GM13976 (cell line): ENCODE results near the gene TADA3.

Experiments
- DNase-seq: peaks from one replicate; pipeline ENCODE4 v3.0.0; 2012; ENCODE audit warnings: low spot score
- CTCF ChIP-seq: IDR thresholded peaks from 2 replicates; pipeline ENCODE4 v1.5.1; 2012; ENCODE audit warnings: borderline replicate concordance, mild to moderate bottlenecking; ENCODE audit not compliant: insufficient read depth; ENCODE audit errors: extremely low read depth, missing control alignments, control extremely low read depth
- in situ Hi-C: fragments of 300-500 bp; cut with MboI; formaldehyde crosslinking; loops from one replicate; pipeline ENCODE4 v1.12.0; 2022; ENCODE audit warnings: low sequenced_read_pairs, mixed read lengths, inconsistent platforms; ENCODE audit not compliant: unreplicated experiment

Gene TADA3

GRCh38 chr3:9768141-9768775 lies 24.0 kb downstream of the TADA3 start:
- TF ChIP-seq CTCF, result no peak
- no peak for DNase-seq
- in situ Hi-C loops, result no loop called here

- no peak for DNase-seq
- in situ Hi-C loops, result no loop called here
- TF ChIP-seq CTCF, result no peak
Observed at GRCh38 chr3:9767418-9767817, 24.9 kb downstream of the TADA3 start.

GRCh38 chr3:9765865-9766264 lies 26.4 kb downstream of the TADA3 start:
- DNase-seq, result no peak
- in situ Hi-C loops, result no loop called here
- TF ChIP-seq CTCF, result no peak

GRCh38 chr3:9762871-9763270 lies 29.4 kb downstream of the TADA3 start:
- no peak for TF ChIP-seq CTCF
- in situ Hi-C loops, result no loop called here
- no peak for DNase-seq

DNA sequence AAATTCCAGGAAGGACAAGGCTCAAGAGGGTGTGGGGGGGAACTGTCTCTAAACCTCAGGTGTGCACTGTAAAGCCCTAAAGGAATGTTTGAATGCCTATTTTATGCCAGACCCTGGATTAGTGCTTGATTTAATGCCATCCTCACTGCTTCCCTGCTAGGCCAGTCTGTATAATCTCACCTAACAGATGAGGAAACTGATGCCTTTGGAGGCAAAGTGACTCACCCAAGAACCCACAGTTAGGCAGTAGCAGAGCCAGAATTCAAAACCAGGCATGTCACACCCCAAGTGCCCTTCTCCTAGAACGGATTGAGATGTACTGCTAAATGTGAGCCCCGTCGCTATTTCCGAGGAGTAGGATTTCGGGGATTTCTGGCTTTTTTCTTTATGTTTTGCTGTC lies 30.4 kb downstream of the TADA3 start:
- no peak for TF ChIP-seq CTCF
- no peak for DNase-seq
- in situ Hi-C loops, result no loop called here

DNA sequence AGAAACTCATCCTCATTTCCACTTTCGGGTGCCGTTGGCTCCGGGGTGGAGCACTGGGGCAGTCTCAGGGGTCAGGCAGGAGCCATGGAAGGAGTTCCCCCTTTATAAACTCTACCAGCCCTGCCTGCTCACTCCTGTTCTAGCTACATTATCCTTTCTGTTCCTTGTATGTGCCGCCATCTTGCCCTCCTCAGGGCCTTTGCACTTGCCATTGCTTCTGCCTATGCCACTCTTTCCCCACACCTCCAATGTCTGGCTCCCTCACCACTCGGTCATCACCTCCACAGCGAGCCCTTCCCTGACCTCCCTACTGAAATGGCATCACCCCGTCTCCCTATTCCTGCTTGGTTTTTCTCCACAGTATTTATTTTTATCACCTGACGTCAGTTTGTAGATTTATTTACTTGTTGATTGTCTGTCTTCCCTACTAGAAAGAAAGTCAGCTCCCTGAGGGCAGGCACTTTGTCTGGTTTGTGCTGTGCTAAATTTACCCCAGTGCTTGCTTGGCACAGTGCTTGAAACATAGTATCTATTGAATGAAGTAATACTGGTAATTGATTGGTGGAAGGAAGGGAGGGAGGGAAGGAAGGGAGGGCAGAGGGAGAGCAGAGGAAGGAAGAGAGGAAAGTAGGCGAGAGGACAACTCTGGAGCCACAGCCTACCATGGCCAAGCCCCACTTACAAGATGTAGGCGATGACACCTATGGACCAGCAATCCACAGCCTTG lies 31.3 kb downstream of the TADA3 start:
- in situ Hi-C loops, result no loop called here
- no peak for TF ChIP-seq CTCF
- no peak for DNase-seq
